ENCODE results near the gene EFCAB5. TPM values are rescaled to one million over a fixed set of nuclear protein-coding genes. Genes with fewer than 3 reads are reported as not detected.
"Not testable (repeated sequence)": the region's sequence is repeated elsewhere in the genome, so short reads cannot be mapped to it uniquely, and the experiment has no call there.

EFCAB5 gene
- total RNA-seq, 1 donor from 2014 or later, result 1.2 TPM

GRCh38 chr17:29929533-29930408 is 11.7 kb upstream of the EFCAB5 start, which contains the start of gene SSH2:
SSH2 (minus strand) TSS chr17:29930228; CDS start chr17:29930000, 228 bp downstream.
- TF ChIP-seq CTCF (IDR thresholded peaks at IDR 0.05), result no peak
- Mint-ChIP-seq H3K4me1 (ENCODE audit: unreplicated experiment) (peaks cover 21% of the 10 kb centered on the region), H3K36me3 (ENCODE audit: unreplicated experiment) (no peaks in the 10 kb centered on the region), H3K9me3 (ENCODE audit: unreplicated experiment) (no peaks in the 10 kb centered on the region), H3K27ac (ENCODE audit: unreplicated experiment) (no peak within 1 kb of the TSS), H3K27me3 (ENCODE audit: unreplicated experiment) (no peaks in the 10 kb centered on the region), H3K4me3 (ENCODE audit: unreplicated experiment) (no peak within 1 kb of the TSS)
- DNase-seq (ENCODE audit: extremely low spot score, unreplicated experiment), result peak; percentile 94

GRCh38 chr17:29930409-29931010 is 10.9 kb upstream of the EFCAB5 start:
- DNase-seq (ENCODE audit: extremely low spot score, unreplicated experiment), result no peak
- Mint-ChIP-seq H3K4me1 (ENCODE audit: unreplicated experiment) (peaks cover 21% of the 10 kb centered on the region), H3K27ac (ENCODE audit: unreplicated experiment) (no peak overlapping the region), H3K27me3 (ENCODE audit: unreplicated experiment) (no peaks in the 10 kb centered on the region), H3K4me3 (ENCODE audit: unreplicated experiment) (no peak overlapping the region), H3K36me3 (ENCODE audit: unreplicated experiment) (no peaks in the 10 kb centered on the region), H3K9me3 (ENCODE audit: unreplicated experiment) (no peaks in the 10 kb centered on the region)
- no peak for TF ChIP-seq CTCF (IDR thresholded peaks at IDR 0.05)

- Mint-ChIP-seq H3K36me3 (ENCODE audit: unreplicated experiment) (no peaks in the 10 kb centered on the region), H3K9me3 (ENCODE audit: unreplicated experiment) (no peaks in the 10 kb centered on the region), H3K27ac (ENCODE audit: unreplicated experiment) (no peak overlapping the region), H3K4me3 (ENCODE audit: unreplicated experiment) (no peak overlapping the region), H3K4me1 (ENCODE audit: unreplicated experiment) (peaks cover 21% of the 10 kb centered on the region), H3K27me3 (ENCODE audit: unreplicated experiment) (no peaks in the 10 kb centered on the region)
- no peak for DNase-seq (ENCODE audit: extremely low spot score, unreplicated experiment)
- peak; percentile 95 for TF ChIP-seq CTCF (IDR thresholded peaks at IDR 0.05)
Measured at GRCh38 chr17:29931231-29931932, 10.1 kb upstream of the EFCAB5 start.

- Mint-ChIP-seq H3K9me3 (ENCODE audit: unreplicated experiment) (no peaks in the 10 kb centered on the region), H3K27ac (ENCODE audit: unreplicated experiment) (no peak overlapping the region), H3K4me3 (ENCODE audit: unreplicated experiment) (no peak overlapping the region), H3K36me3 (ENCODE audit: unreplicated experiment) (no peaks in the 10 kb centered on the region), H3K27me3 (ENCODE audit: unreplicated experiment) (peaks cover 6% of the 10 kb centered on the region), H3K4me1 (ENCODE audit: unreplicated experiment) (peaks cover 7% of the 10 kb centered on the region)
- DNase-seq (ENCODE audit: extremely low spot score, unreplicated experiment), result no peak
- TF ChIP-seq CTCF (IDR thresholded peaks at IDR 0.05), result peak; percentile 47
Measured at GRCh38 chr17:29933379-29933778, 8.1 kb upstream of the EFCAB5 start.

GRCh38 chr17:29935909-29936308 is 5.5 kb upstream of the EFCAB5 start:
- H3K4me1 Mint-ChIP-seq (ENCODE audit: unreplicated experiment); H3K27ac Mint-ChIP-seq (ENCODE audit: unreplicated experiment); DNase-seq (ENCODE audit: extremely low spot score, unreplicated experiment); H3K9me3 Mint-ChIP-seq (ENCODE audit: unreplicated experiment); H3K4me3 Mint-ChIP-seq (ENCODE audit: unreplicated experiment); H3K36me3 Mint-ChIP-seq (ENCODE audit: unreplicated experiment): not testable (repeated sequence)
- peaks cover 19% of the 10 kb centered on the region for H3K27me3 Mint-ChIP-seq (ENCODE audit: unreplicated experiment)

Data from osteocyte (in vitro differentiated cells).